ENCODE results near the gene PROSER3.
"Not testable (repeated sequence)": the region's sequence is repeated elsewhere in the genome, so short reads cannot be mapped to it uniquely, and the experiment has no call there.

Gene PROSER3

GRCh38 chr19:35722897-35723296, 35.1 kb upstream of the PROSER3 start:
- DNase-seq: no peak

DNA sequence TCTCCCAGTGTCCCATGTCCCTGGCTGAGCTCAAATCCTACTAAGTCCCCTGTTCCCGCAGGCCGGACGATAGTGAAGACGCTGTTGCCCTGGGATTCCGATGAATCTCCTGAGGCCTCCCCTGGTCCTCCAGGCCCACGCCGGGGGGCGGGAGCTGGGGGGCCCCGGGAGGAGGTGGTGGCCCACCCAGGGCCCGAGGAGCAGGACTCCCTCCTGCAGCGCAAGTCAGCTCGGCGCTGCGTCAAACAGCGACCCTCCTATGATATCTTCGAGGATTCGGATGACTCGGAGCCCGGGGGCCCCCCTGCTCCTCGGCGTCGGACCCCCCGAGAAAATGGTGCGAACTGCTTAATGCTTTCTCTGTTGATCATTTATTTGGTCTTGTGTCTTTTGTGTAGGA, 34.3 kb upstream of the PROSER3 start:
- no peak for DNase-seq

GRCh38 chr19:35724132-35724531, 33.8 kb upstream of the PROSER3 start:
- not testable (repeated sequence) for DNase-seq

DNA sequence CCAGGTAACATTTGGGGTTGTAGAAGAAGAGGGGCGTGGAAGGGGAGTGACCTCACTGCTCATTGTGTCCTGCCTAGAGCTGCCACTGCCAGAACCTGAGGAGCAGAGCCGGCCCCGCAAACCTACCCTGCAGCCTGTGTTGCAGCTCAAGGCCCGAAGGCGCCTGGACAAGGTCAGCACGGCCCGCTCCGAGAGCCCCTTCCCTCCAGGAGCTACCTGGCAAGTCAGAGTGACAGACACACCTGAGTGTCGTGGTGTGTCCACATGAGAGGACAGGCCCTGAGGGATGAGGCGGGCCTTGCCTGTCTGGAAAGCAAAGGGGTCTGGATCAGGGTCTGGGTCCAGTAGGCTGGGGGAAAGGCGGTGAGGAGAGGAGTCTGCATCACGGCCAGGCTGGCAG, 33.4 kb upstream of the PROSER3 start:
- DNase-seq: no peak

DNA sequence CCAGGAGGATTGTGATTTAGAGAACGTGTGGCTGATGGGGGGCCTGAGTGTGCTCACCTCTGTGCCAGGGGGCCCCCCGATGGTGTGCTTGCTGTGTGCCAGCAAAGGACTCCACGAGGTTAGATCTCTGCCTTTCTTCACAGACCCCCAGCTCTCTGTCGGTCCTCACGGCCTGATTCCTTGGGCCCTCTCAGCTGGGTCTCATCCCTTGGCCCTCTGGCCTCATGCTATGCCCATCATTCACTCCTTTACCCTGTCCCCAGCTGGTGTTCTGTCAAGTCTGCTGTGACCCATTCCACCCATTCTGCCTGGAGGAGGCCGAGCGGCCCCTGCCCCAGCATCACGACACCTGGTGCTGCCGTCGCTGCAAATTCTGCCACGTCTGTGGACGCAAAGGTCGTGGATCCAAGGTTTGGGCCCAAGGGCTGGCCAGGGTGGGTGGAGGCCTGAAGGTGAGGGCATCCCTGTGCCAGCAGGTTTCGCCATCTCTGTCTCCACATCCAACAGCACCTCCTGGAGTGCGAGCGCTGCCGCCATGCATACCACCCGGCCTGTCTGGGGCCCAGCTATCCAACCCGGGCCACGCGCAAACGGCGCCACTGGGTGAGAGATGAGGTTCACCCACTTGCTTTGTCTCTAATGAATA, 32.6 kb upstream of the PROSER3 start:
- DNase-seq: no peak

DNA sequence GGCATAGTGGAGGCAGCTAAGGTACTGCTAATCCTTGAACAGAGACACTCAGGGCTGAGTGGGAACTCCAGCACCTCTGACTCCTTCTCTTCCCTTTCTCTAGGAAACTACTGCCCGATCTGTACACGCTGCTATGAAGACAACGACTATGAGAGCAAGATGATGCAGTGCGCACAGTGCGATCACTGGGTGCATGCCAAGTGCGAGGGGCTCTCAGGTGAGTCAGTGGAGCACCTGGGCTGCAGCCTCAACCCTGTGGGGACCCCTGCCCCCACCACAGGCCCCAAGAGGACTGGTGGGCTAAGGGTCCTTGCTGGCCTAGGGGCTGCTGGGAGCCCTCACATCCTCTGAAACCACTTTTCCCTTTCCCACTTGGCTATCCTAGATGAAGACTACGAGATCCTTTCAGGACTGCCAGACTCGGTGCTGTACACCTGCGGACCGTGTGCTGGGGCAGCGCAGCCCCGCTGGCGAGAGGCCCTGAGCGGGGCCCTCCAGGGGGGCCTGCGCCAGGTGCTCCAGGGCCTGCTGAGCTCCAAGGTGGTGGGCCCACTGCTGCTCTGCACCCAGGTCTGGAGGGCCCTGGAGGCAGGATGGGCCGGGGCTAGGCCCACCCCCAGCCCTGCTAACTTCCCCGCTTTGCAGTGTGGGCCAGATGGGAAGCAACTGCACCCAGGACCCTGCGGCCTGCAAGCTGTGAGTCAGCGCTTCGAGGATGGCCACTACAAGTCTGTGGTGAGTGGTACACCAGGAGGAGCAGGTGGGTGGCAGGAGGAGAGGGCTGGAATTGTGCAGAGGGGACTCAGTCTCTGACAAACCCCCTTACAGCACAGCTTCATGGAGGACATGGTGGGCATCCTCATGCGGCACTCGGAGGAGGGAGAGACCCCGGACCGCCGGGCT, 30.7 kb upstream of the PROSER3 start:
- DNase-seq: no peak

GRCh38 chr19:35727956-35728706, 29.8 kb upstream of the PROSER3 start:
- DNase-seq: no peak

DNA sequence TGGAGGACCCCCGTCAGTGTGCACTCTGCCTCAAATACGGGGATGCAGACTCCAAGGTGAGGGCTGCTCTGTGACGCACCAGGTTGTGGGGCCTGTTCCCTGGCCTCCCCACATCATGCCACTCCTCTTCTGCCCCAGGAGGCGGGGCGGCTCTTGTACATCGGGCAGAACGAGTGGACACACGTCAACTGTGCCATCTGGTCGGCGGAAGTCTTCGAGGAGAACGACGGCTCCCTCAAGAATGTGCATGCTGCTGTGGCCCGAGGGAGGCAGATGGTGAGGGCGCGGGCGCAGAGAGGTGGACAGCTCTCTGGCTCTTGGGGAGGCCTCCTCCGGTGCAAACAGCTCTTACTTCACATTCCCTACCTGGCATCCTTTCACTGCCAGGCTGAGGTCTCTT, 29.0 kb upstream of the PROSER3 start:
- no peak for DNase-seq

- no peak for DNase-seq
Observed at GRCh38 chr19:35729763-35730162, 28.2 kb upstream of the PROSER3 start.

DNA sequence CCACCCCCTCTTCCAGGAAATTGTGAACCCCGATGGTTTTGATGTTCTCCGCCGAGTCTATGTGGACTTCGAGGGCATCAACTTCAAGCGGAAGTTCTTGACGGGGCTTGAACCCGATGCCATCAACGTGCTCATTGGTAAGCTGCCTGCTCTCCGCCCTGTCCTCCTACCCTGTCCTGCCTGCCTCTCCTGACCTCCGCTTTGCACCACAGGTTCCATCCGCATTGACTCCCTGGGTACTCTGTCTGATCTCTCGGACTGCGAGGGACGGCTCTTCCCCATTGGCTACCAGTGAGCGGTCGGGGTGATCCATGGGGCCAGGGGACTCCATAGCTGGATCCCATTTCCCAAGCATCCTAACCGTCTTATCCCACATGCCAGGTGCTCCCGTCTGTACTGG, 27.6 kb upstream of the PROSER3 start:
- no peak for DNase-seq

GRCh38 chr19:35731353-35731752, 26.6 kb upstream of the PROSER3 start:
- DNase-seq: no peak

DNA sequence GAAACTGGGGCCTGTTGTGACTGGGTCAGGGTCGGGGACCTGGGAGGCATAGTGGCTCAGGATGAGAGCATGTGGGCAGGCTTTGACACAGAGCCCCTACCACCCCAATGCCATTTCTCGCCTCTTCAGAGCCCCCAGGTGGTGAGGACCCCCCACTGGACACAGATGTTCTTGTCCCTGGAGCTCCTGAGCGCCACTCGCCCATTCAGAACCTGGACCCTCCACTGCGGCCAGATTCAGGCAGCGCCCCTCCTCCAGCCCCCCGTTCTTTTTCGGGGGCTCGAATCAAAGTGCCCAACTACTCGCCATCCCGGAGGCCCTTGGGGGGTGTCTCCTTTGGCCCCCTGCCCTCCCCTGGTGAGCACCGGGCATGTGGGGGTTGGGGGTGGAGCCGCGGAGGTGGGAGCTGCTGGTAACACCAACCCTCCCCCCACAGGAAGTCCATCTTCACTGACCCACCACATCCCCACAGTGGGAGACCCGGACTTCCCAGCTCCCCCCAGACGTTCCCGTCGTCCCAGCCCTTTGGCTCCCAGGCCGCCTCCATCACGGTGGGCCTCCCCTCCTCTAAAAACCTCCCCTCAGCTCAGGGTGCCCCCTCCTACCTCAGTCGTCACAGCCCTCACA, 26.1 kb upstream of the PROSER3 start:
- no peak for DNase-seq

DNA sequence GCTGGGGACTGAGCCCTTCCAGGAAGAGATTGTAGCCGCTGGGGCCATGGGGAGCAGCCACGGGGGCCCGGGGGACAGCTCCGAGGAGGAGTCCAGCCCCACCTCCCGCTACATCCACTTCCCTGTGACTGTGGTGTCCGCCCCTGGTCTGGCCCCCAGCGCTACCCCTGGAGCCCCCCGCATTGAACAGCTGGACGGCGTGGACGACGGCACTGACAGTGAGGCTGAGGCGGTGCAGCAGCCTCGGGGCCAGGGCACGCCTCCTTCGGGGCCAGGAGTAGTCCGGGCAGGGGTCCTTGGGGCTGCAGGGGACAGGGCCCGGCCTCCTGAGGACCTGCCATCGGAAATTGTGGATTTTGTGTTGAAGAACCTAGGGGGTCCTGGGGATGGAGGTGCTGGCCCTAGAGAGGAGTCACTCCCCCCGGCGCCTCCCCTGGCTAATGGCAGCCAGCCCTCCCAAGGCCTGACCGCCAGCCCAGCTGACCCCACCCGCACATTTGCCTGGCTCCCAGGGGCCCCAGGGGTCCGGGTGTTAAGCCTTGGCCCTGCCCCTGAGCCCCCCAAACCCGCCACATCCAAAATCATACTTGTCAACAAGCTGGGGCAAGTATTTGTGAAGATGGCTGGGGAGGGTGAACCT, 25.3 kb upstream of the PROSER3 start:
- no peak for DNase-seq

DNA sequence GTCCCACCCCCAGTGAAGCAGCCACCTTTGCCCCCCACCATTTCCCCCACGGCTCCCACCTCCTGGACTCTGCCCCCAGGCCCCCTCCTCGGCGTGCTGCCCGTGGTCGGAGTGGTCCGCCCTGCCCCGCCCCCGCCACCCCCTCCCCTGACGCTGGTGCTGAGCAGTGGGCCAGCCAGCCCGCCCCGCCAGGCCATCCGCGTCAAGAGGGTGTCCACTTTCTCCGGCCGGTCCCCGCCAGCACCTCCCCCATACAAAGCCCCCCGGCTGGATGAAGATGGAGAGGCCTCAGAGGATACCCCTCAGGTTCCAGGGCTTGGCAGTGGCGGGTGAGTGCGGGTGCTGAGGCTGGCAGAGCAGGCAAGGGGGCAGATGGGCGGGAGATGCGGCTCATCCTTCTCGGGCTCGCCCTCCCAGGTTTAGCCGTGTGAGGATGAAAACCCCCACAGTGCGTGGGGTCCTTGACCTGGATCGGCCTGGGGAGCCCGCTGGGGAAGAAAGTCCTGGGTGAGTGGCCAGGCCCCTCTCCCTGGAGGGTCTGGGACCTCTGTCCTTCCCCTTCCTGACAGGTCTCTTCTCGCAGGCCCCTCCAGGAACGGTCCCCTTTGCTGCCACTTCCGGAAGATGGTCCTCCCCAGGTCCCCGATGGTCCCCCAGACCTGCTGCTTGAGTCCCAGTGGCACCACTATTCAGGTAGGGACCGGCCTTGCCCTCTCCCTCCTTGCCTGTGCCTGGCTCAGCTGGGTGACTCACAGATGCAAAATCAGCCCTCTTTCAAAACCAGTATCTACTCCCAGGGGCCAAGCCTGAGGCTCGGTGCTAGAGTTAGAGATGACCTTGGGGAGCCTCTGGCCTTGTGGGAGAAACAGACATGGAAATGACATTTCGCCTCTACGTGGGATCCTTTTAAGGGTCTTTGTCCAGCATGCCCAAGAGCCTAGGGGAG, 24.5 kb upstream of the PROSER3 start:
- no peak for DNase-seq

DNA sequence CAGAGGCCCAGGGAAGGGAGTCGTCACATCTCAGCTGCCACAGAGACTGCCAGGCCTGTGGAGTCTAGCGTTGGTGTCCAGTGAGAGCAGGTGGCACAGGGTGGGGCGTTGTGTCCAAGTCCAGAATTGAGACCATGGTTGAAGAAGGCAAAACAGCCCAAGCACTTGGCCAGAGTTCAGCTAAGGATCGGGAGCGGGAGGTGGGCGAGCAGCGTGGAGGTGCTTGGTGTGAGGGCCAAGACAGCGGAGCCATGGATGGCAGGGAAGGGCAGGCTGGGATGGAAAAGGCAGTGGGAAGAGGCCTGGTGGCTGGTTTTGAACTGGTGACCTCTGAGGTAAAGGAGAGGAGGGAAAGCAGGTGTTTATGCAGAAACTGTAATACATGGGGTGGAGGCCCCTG, 23.7 kb upstream of the PROSER3 start:
- DNase-seq: no peak

- DNase-seq: no peak
Observed at GRCh38 chr19:35734889-35735288, 23.1 kb upstream of the PROSER3 start.

DNA sequence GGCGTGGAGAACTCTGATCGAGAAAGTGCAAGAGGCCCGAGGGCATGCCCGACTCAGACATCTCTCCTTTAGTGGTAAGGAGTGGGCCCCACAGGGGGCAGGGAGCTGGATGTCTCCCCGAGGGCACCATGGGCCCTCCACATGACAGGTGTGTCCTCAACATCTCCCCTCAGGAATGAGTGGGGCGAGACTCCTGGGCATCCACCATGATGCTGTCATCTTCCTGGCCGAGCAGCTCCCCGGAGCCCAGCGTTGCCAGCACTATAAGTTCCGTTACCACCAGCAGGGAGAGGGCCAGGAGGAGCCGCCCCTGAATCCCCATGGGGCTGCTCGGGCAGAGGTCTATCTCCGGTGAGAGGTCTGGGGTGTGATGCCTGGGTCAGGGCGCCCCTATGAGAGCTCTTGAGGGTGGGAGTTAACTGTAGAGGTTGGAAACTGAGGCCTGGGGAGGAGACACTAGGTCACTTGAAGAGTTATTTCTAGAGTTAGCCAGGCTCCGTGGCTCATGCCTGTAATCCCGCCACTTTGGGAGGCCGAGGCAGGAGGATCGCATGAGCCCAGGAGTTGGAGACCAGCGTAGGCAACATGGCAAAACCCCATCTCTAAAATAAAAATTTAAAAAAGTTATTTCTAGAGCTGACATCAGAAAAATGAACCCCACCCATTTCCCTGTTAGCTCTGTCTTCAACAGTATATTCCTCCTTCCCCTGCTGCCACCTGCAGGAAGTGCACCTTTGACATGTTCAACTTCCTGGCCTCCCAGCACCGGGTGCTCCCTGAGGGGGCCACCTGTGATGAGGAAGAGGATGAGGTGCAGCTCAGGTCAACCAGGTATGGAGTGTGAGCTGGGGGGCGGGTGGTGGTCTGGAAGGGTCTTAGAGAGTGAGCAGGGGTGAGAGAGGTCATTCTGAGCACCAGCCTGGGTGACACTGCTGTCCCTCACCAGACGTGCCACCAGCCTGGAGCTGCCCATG, 20.8 kb upstream of the PROSER3 start:
- no peak for DNase-seq

- DNase-seq: no peak
Observed at GRCh38 chr19:35738021-35738886, 19.7 kb upstream of the PROSER3 start.

GRCh38 chr19:35738887-35739229, 19.1 kb upstream of the PROSER3 start:
- no peak for DNase-seq
